ENCODE data around the gene LRRFIP1. TPM values are rescaled to one million over a fixed set of nuclear protein-coding genes. Genes with fewer than 3 reads are reported as not detected.

Gene LRRFIP1
- total RNA-seq, 4 donors from 2014 or later: 84.9 to 152 (median 120) TPM

DNA sequence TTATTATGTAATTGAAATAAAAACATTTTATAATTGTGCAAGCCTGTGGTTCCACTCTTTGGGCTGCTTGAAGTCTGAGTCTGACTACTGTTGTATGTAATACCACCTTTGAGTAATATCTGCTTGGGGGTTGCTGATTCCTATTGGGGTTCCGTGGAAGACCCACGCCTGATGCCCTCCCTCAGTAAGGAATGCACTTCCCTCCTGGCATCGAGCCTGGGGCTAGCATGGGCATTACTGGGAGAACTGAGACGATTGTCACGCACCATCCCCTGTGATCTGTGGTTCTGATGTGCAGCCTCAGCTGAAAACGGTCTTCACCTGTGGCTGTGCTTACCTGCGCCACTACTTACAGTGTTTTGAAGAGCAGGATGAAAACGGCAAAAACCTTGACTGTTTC, 138.5 kb downstream of the LRRFIP1 start:
- Histone ChIP-seq H3K4me3 (no peak overlapping the region), H3K36me3 (peaks cover 0 to 96% (median 1%) of the 10 kb centered on the region in 3 donors), H3K27me3 (no peaks in the 10 kb centered on the region), H3K9me3 (no peaks in the 10 kb centered on the region), H3K27ac (no peak overlapping the region), H3K4me1 (peaks cover 0 to 6% (median 0%) of the 10 kb centered on the region in 3 donors)
- no peak for TF ChIP-seq POLR2A (IDR thresholded peaks at IDR 0.05)
- TF ChIP-seq, protein P1, sequence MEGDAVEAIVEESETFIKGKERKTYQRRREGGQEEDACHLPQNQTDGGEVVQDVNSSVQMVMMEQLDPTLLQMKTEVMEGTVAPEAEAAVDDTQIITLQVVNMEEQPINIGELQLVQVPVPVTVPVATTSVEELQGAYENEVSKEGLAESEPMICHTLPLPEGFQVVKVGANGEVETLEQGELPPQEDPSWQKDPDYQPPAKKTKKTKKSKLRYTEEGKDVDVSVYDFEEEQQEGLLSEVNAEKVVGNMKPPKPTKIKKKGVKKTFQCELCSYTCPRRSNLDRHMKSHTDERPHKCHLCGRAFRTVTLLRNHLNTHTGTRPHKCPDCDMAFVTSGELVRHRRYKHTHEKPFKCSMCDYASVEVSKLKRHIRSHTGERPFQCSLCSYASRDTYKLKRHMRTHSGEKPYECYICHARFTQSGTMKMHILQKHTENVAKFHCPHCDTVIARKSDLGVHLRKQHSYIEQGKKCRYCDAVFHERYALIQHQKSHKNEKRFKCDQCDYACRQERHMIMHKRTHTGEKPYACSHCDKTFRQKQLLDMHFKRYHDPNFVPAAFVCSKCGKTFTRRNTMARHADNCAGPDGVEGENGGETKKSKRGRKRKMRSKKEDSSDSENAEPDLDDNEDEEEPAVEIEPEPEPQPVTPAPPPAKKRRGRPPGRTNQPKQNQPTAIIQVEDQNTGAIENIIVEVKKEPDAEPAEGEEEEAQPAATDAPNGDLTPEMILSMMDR (IDR thresholded peaks at IDR 0.05): no peak
- whole genome bisulfite sequencing, 2 donors: 85 to 90% methylated on average over 8 of the region's 8 CpGs
- intact Hi-C loops (cut with DNase I): no loop called here
- DNase-seq: no peak

DNA sequence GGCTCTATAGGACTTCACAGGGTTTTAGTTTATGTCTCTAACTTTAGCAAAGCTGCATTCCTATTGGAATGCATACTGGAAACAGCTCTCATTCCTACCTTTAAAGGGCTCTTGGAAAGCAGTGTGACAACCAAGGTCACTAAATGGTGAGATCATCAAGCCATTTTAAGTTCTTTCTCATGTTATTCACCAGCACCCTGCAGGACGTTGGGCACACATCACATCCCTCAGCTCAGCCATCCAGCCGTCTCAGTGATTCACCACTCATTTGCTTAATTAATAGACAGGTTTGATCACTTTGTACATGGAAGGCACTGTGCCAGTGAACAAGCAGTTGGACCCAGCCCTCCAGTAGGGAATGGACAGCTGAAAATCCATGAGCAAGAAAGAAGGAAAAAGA, 139.0 kb downstream of the LRRFIP1 start:
- intact Hi-C loops (cut with DNase I): no loop called here
- no peaks in the 10 kb centered on the region for H3K9me3 ChIP-seq
- no peak for TF ChIP-seq POLR2A (IDR thresholded peaks at IDR 0.05)
- TF ChIP-seq, protein P1 (IDR thresholded peaks at IDR 0.05): no peak
- no peak overlapping the region for H3K4me3 ChIP-seq
- 45 to 49% methylated on average over 2 of the region's 2 CpGs for WGBS, 2 donors
- peaks cover 0 to 96% (median 0%) of the 10 kb centered on the region in 3 donors for H3K36me3 ChIP-seq
- peaks cover 0 to 6% (median 0%) of the 10 kb centered on the region in 3 donors for H3K4me1 ChIP-seq
- no peaks in the 10 kb centered on the region for H3K27me3 ChIP-seq
- no peak overlapping the region for H3K27ac ChIP-seq
- DNase-seq: no peak

DNA sequence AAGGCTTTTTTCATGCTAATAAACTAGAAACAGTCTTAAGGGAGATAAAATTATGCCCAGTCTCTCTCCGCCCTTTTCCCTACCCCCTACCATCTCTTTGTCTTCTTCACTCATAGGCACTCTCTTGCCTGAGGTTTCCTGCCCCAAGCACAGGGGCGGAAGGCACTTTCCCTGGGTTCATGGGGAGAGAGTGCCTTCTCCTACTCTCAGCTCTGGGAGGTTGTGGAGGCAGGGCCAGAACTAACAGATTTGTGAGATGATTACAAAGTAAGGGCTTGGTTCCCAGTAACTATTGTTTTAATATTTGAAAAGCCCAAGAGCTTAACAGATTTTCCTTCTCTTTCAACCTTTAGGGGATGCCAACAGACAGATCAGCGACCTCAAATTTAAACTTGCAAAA, 145.1 kb downstream of the LRRFIP1 start:
- 75 to 82% methylated on average over 3 of the region's 3 CpGs for WGBS, 2 donors
- H3K4me1 ChIP-seq: no peaks in the 10 kb centered on the region
- H3K36me3 ChIP-seq: peaks cover 0 to 96% (median 8%) of the 10 kb centered on the region in 3 donors
- H3K9me3 ChIP-seq: no peaks in the 10 kb centered on the region
- DNase-seq: no peak
- H3K4me3 ChIP-seq: no peak overlapping the region
- no peaks in the 10 kb centered on the region for H3K27me3 ChIP-seq
- TF ChIP-seq POLR2A (IDR thresholded peaks at IDR 0.05): no peak
- TF ChIP-seq, protein P1 (IDR thresholded peaks at IDR 0.05): no peak
- peak overlapping the region in 3 of 4 donors; percentile 41 to 61 (median 55) for H3K27ac ChIP-seq
- intact Hi-C loops (cut with DNase I): no loop called here

DNA sequence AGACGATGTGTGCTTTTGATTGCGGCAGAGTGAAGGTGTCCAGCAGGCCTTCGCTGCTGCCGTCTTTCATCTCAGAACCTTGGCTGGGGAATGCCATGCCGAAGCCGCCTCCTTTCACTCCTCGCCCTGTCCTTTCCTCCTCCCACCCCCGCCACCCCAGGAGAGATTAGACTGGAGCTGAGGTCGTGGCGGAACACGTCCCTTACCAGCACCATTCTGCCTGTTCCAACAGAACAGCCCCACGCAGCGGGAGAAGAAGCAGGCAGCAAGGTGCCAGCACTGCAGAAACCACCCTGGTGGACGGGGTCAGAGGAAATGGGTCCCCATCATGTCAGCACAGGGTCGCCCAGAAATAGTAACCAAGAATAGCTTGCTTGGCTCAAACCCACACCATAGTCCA, 146.4 kb downstream of the LRRFIP1 start:
- intact Hi-C loops (cut with DNase I): no loop called here
- Histone ChIP-seq H3K9me3 (no peaks in the 10 kb centered on the region), H3K27ac (peak overlapping the region in 1 of 4 donors; percentile 55), H3K4me3 (no peak overlapping the region), H3K27me3 (no peaks in the 10 kb centered on the region), H3K4me1 (no peaks in the 10 kb centered on the region), H3K36me3 (peaks cover 0 to 100% (median 16%) of the 10 kb centered on the region in 3 donors)
- 82 to 87% methylated on average over 12 to 14 of the region's 15 CpGs for WGBS, 2 donors
- DNase-seq: no peak
- no peak for TF ChIP-seq POLR2A (IDR thresholded peaks at IDR 0.05)
- TF ChIP-seq, protein P1 (IDR thresholded peaks at IDR 0.05): no peak

DNA sequence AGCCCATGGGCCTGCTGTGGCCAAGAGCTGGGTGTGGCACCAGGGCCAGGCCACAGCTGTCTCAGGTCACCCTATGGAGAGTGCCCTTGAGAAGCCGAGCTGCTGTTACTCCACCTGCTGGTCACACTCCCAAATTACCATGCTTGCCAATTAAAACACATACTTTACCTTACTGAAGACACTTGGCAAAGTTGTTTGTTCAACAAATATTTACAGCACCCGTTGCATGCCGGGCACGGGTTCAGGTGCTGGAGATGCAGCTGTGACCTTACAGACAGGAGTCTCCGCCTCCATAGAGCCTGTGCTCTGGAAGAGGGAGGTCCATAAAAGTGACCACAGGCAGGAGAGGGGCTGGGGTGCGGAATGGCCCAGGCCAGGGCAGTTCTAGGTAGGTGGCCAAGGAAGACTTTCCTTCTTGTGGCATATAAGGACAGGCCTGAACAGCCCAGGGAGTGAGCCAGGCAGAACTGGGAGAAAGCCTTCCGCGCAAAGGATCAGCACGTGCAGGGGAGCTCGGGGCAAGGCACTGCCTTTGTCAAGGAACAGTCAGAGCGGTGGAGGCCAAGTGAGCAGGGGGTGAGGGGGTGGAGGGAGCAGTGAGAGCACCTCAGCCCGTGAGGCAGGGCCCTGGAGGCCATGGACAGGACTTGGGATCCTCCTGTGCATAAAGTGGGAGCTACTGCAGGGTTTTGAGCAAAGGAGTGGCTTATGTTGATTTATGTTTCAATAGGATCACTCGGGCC, 147.6 kb downstream of the LRRFIP1 start:
- Histone ChIP-seq H3K27me3 (no peaks in the 10 kb centered on the region), H3K9me3 (no peaks in the 10 kb centered on the region), H3K4me3 (no peak overlapping the region), H3K27ac (no peak overlapping the region), H3K4me1 (no peaks in the 10 kb centered on the region), H3K36me3 (peaks cover 8 to 100% (median 25%) of the 10 kb centered on the region in 3 donors)
- WGBS, 2 donors: 76 to 86% methylated on average over 6 to 10 of the region's 13 CpGs
- no peak for DNase-seq
- intact Hi-C loops (cut with DNase I): no loop called here
- no peak for TF ChIP-seq POLR2A (IDR thresholded peaks at IDR 0.05)
- TF ChIP-seq, protein P1 (IDR thresholded peaks at IDR 0.05): peak in 5 of 6 experiments; percentile 57 to 71 (median 62)

Data from esophagus squamous epithelium (tissue), 5 donors.